Peyer's patch (tissue), 4 donors: ENCODE results near the gene TMEM163. TPM values are rescaled to one million over a fixed set of nuclear protein-coding genes. Genes with fewer than 3 reads are reported as not detected.

ENCODE experiments used
- DNase-seq, 3 donors: peaks; one replicate each; pipeline ENCODE4 v3.0.0-alpha.2; 2017 to 2019
- H3K27ac ChIP-seq, 4 donors: fragments of 200-600 bp; sonication (generic); one replicate each; pipeline ENCODE4 v1.5.1; 2016 to 2019
- H3K27me3 ChIP-seq, 2 donors: fragments of 200-600 bp; sonication (generic); one replicate each; pipeline ENCODE4 v1.5.1; 2019
- H3K36me3 ChIP-seq, 3 donors: fragments of 200-600 bp; sonication (generic); one replicate each; pipeline ENCODE4 v1.5.1; 2016 to 2019
- H3K4me1 ChIP-seq, 4 donors: fragments of 200-600 bp; sonication (generic); one replicate each; pipeline ENCODE4 v1.5.1; 2016 to 2019
- H3K4me3 ChIP-seq, 4 donors: fragments of 200-600 bp; sonication (generic); 1 replicate in 3 of 4; 2 replicates in 1 of 4; pipeline ENCODE4 v1.5.1; 2016 to 2019; ENCODE audit warnings: mild to moderate bottlenecking in 1 of 4
- H3K9me3 ChIP-seq, 4 donors: fragments of 200-600 bp; sonication (generic); one replicate each; pipeline ENCODE4 v1.5.1; 2016 to 2019; ENCODE audit warnings: mild to moderate bottlenecking in 1 of 4
- POLR2A ChIP-seq, 2 donors: fragments of 450-650 bp; IDR thresholded peaks; one replicate each; pipeline ENCODE4 v1.5.1; 2017; ENCODE audit warnings: antibody characterized with exemption in 2 of 2, mild to moderate bottlenecking in 2 of 2, moderate library complexity in 2 of 2
- total RNA-seq, 4 donors: library from RNA; depleted of rRNA; stranded (reverse); fragments of >200 nt; gene quantifications; one replicate each; pipeline ENCODE4 v1.1.0, GENCODE V29; 2016
- TF ChIP-seq, protein P1 (sequence below), 6 experiments: fragments of 450-650 bp in 4 of 6; fragments of 200-600 bp in 2 of 6; sonication (generic) in 1 of 6; IDR thresholded peaks; one replicate each; pipeline ENCODE4 v1.5.1; 2017 to 2019; ENCODE audit warnings: antibody characterized with exemption in 6 of 6, mild to moderate bottlenecking in 3 of 6, moderate library complexity in 1 of 6

The TMEM163 gene
- total RNA-seq, 4 donors from 2014 or later: 1.7 TPM; not detected in 3

- Histone ChIP-seq H3K27ac (no peak overlapping the region), H3K4me1 (no peaks in the 10 kb centered on the region), H3K9me3 (no peaks in the 10 kb centered on the region), H3K27me3 (no peaks in the 10 kb centered on the region), H3K36me3 (peaks cover 0 to 79% (median 0%) of the 10 kb centered on the region in 3 donors), H3K4me3 (no peak overlapping the region)
- no peak for DNase-seq
- TF ChIP-seq, protein P1, sequence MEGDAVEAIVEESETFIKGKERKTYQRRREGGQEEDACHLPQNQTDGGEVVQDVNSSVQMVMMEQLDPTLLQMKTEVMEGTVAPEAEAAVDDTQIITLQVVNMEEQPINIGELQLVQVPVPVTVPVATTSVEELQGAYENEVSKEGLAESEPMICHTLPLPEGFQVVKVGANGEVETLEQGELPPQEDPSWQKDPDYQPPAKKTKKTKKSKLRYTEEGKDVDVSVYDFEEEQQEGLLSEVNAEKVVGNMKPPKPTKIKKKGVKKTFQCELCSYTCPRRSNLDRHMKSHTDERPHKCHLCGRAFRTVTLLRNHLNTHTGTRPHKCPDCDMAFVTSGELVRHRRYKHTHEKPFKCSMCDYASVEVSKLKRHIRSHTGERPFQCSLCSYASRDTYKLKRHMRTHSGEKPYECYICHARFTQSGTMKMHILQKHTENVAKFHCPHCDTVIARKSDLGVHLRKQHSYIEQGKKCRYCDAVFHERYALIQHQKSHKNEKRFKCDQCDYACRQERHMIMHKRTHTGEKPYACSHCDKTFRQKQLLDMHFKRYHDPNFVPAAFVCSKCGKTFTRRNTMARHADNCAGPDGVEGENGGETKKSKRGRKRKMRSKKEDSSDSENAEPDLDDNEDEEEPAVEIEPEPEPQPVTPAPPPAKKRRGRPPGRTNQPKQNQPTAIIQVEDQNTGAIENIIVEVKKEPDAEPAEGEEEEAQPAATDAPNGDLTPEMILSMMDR (IDR thresholded peaks at IDR 0.05): no peak
- TF ChIP-seq POLR2A (IDR thresholded peaks at IDR 0.05): no peak
These were observed 286.3 kb downstream of the TMEM163 start for GRCh38 chr2:134432435-134432883.

DNA sequence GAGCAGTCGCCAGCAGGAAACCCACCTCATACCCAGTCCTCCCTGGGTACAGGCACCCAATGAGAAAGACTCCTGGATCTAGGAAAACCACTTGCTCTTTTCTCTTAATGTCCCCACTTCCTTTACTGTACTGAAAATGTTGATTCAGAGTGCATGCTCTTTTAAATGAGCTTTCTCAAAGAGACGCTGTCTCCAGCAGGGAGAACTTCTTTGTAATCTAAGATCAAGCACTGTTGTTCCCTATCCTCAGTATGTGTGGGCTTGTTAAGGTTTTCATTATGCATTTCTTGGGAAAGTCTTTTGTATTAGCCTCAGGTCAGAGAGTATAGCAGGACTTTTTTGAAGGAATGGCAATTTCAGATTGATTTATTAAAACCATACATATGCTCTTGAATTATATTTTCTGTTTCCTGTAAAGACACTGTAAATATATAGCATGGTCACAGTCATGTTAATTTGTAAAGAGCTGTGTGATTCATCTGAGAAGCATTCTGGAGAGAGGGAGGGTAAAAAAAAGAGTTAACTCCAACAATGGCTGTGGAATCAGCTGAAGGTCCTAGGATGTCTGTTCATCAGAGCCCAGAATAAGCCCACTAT is 286.9 kb downstream of the TMEM163 start:
- no peak for DNase-seq
- peaks cover 0 to 80% (median 0%) of the 10 kb centered on the region in 3 donors for H3K36me3 ChIP-seq
- H3K4me3 ChIP-seq: no peak overlapping the region
- no peak overlapping the region for H3K27ac ChIP-seq
- no peaks in the 10 kb centered on the region for H3K9me3 ChIP-seq
- H3K27me3 ChIP-seq: no peaks in the 10 kb centered on the region
- TF ChIP-seq, protein P1 (IDR thresholded peaks at IDR 0.05): no peak
- no peak for TF ChIP-seq POLR2A (IDR thresholded peaks at IDR 0.05)
- no peaks in the 10 kb centered on the region for H3K4me1 ChIP-seq

DNA sequence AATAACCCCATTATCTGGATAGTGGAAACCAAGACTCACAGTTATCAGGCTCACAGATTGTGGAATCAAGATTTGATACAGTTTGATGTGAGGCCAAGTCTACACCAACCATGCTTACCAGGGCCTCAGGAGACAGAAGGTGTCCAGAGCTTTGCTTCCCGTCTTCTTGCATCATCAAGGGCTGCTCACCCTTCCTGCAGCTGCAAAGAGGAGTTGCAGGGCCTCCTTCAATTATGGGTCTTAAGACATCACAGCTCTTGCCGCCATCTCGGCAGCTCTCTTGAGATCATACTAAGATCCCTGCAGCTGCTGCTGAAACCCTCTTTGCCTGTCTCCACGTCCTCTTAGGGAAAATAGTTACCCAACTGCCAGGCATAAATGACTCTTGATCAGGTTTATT is 288.9 kb downstream of the TMEM163 start:
- H3K27ac ChIP-seq: no peak overlapping the region
- DNase-seq: no peak
- H3K27me3 ChIP-seq: no peaks in the 10 kb centered on the region
- TF ChIP-seq POLR2A (IDR thresholded peaks at IDR 0.05): no peak
- TF ChIP-seq, protein P1 (IDR thresholded peaks at IDR 0.05): no peak
- H3K36me3 ChIP-seq: peaks cover 0 to 76% (median 0%) of the 10 kb centered on the region in 3 donors
- no peaks in the 10 kb centered on the region for H3K9me3 ChIP-seq
- no peaks in the 10 kb centered on the region for H3K4me1 ChIP-seq
- no peak overlapping the region for H3K4me3 ChIP-seq

DNA sequence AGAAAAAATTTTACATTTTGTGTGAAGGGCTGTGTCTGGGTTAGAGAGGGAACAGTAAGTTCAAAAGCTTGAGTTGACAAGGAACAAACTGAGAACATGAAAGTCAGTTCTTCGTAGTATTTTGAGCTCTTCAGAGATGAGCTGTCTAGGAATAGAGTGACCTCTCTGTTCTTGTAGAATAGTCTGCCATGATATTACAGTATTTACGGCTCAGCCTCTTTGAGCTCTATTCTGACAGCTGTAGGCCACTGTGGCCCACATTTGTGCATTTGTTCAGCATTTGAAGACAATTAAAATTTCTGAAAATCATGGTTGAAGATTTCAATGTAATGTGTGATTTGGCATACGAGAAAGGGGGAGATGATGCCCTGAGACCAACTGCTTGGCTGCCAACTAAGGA is 292.1 kb downstream of the TMEM163 start:
- TF ChIP-seq POLR2A (IDR thresholded peaks at IDR 0.05): no peak
- TF ChIP-seq, protein P1 (IDR thresholded peaks at IDR 0.05): no peak
- DNase-seq: no peak
- Histone ChIP-seq H3K27me3 (no peaks in the 10 kb centered on the region), H3K9me3 (no peaks in the 10 kb centered on the region), H3K27ac (no peak overlapping the region), H3K4me1 (no peaks in the 10 kb centered on the region), H3K4me3 (no peak overlapping the region), H3K36me3 (peaks cover 0 to 81% (median 0%) of the 10 kb centered on the region in 3 donors)

DNA sequence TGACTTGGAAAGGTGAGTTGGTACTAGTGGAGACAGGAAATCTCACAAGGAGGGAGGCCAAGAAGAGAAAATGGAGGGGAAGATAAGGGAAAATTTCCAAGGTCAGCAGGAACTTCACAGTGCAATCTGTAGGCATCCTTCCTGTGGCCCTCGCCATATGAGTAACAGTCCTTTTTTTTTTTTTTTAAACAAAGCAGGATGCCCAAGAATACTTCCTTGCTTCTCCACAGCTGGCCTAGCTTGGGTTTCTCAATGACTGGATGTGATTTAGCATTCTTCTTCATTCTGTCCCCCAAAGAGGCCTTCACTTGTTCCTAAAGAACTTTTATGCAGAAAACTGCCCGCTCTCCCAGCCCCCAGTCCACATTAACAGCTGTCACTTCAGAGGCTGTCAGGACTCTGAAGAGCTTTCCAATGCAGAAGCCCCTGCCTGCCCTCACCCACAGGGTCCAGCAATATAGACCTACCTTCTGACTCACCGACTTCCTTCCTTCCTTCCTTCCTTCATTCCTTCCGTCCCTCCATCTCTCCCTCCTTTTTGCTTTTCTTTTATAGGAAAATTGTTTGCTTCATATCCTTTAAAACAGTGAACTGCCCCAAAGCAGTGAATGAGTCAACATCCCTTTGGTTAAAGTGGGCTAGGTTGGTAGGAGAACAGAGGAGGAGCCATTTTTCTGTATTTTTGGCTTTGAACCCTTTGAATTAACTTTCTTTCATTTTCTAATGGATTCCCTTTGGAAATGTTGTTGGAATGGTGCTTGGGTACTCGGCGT is 292.9 kb downstream of the TMEM163 start:
- no peaks in the 10 kb centered on the region for H3K4me1 ChIP-seq
- H3K9me3 ChIP-seq: no peaks in the 10 kb centered on the region
- peaks cover 0 to 72% (median 0%) of the 10 kb centered on the region in 3 donors for H3K36me3 ChIP-seq

More for the DNA sequence above, 292.9 kb downstream of the TMEM163 start:
- no peak overlapping the region for H3K4me3 ChIP-seq
- TF ChIP-seq, protein P1 (IDR thresholded peaks at IDR 0.05): no peak
- TF ChIP-seq POLR2A (IDR thresholded peaks at IDR 0.05): no peak
- no peaks in the 10 kb centered on the region for H3K27me3 ChIP-seq
- DNase-seq: no peak
- no peak overlapping the region for H3K27ac ChIP-seq
